Measurements from ENCODE around the gene PITHD1.
"Not testable (repeated sequence)": the region's sequence is repeated elsewhere in the genome, so short reads cannot be mapped to it uniquely, and the experiment has no call there.

PITHD1 gene

DNA sequence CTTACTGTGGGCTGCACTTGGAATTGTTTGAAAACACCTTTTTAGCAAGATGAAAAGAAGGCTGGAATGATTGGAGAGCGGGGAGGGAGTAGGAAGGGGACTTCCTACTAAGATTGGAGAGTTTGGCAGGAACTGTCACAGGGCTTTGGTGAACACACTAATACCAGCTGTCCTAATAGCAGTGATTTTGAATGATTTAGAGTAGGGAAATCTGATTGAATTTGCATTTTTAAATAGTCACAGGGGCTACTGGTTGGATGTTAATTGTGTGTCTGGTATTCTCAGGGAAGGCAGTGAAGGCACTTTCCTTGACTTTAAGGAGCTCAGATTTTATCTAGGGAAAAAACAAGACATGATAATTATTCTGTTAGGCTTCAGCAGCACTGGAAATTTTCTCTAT lies 49.5 kb downstream of the PITHD1 start:
- no peak for DNase-seq

DNA sequence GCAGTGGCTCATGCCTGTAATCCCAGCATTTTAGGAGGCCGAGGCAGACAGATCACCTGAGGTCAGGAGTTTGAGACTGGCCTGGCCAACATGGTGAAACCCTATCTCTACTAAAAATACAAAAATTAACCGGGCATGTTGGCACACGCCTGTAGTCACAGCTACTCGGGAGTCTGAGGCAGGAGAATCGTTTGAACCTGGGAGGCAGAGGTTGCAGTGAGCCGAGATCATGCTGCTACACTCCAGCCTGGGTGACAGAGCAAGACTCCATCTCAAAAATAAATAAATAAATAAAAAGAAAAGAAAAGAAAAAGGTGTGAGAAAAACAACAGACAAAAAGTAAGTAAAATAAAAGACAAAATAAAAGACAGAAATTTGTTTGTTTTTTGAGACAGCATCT lies 55.9 kb downstream of the PITHD1 start:
- DNase-seq: not testable (repeated sequence)

GRCh38 chr1:23836037-23836436 lies 57.8 kb downstream of the PITHD1 start:
- no peak for DNase-seq
